Measurements from ENCODE around the gene AGAP1.

DNA sequence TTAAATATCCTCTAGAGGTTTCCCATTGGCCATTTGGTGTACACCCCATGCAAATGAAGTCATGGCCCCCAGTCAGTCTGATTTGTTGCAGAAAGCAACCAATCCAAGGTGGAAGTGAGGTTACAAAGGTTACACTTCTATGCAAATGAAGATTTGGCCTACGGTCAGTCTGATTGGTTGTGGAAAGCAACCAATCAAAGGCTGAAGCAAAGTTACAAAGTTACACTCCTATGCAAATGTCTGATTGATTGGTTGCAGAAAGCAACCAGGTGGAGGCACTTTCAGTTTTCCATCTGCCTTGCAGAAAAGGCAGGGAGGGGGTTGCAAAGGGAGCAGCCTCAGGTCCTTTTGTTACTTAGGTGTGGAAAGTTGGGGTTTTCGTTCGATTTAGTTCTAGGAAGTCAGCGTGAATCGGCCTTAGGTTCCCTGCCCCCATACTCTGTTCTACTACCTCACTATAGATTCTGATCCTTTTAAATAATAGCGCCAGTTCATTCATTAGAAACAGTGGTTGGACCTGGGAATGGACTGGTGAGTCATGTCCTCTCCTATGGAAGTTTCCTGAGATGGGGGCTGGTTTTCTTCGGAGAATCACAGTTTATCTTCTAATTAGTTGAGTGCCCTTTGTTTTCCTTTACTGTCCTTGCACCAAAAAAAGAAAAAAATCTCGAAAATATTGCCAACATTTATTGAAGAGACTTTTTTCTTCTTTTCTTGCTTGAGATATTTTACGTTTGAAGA, 279.5 kb downstream of the AGAP1 start:
- TF ChIP-seq TAF1 (IDR thresholded peaks at IDR 0.05; ENCODE audit: low read depth) (no peak), POLR2AphosphoS5 (IDR thresholded peaks at IDR 0.05) (no peak), EP300 (conservative IDR thresholded peaks at IDR 0.05; ENCODE audit: poor library complexity, severe bottlenecking) (no peak), EZH2 (IDR thresholded peaks at IDR 0.05; ENCODE audit: borderline replicate concordance, insufficient read depth, low read length, poor library complexity, severe bottlenecking) (no peak)
- TF ChIP-seq, protein P1, sequence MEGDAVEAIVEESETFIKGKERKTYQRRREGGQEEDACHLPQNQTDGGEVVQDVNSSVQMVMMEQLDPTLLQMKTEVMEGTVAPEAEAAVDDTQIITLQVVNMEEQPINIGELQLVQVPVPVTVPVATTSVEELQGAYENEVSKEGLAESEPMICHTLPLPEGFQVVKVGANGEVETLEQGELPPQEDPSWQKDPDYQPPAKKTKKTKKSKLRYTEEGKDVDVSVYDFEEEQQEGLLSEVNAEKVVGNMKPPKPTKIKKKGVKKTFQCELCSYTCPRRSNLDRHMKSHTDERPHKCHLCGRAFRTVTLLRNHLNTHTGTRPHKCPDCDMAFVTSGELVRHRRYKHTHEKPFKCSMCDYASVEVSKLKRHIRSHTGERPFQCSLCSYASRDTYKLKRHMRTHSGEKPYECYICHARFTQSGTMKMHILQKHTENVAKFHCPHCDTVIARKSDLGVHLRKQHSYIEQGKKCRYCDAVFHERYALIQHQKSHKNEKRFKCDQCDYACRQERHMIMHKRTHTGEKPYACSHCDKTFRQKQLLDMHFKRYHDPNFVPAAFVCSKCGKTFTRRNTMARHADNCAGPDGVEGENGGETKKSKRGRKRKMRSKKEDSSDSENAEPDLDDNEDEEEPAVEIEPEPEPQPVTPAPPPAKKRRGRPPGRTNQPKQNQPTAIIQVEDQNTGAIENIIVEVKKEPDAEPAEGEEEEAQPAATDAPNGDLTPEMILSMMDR (IDR thresholded peaks at IDR 0.05; ENCODE audit: poor library complexity, severe bottlenecking): no peak
- TF ChIP-seq, protein P2, sequence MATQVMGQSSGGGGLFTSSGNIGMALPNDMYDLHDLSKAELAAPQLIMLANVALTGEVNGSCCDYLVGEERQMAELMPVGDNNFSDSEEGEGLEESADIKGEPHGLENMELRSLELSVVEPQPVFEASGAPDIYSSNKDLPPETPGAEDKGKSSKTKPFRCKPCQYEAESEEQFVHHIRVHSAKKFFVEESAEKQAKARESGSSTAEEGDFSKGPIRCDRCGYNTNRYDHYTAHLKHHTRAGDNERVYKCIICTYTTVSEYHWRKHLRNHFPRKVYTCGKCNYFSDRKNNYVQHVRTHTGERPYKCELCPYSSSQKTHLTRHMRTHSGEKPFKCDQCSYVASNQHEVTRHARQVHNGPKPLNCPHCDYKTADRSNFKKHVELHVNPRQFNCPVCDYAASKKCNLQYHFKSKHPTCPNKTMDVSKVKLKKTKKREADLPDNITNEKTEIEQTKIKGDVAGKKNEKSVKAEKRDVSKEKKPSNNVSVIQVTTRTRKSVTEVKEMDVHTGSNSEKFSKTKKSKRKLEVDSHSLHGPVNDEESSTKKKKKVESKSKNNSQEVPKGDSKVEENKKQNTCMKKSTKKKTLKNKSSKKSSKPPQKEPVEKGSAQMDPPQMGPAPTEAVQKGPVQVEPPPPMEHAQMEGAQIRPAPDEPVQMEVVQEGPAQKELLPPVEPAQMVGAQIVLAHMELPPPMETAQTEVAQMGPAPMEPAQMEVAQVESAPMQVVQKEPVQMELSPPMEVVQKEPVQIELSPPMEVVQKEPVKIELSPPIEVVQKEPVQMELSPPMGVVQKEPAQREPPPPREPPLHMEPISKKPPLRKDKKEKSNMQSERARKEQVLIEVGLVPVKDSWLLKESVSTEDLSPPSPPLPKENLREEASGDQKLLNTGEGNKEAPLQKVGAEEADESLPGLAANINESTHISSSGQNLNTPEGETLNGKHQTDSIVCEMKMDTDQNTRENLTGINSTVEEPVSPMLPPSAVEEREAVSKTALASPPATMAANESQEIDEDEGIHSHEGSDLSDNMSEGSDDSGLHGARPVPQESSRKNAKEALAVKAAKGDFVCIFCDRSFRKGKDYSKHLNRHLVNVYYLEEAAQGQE (IDR thresholded peaks at IDR 0.05; ENCODE audit: borderline replicate concordance): no peak

All from neural cell (in vitro differentiated cells).